AG08396 (cell line): ENCODE data around the gene ARL4C.

ENCODE experiments used
- DNase-seq: peaks from one replicate; pipeline ENCODE4 v3.0.0; 2012; ENCODE audit warnings: low spot score, mixed read lengths

Gene ARL4C

GRCh38 chr2:234447189-234447588 lies 49.7 kb downstream of the ARL4C start:
- no peak for DNase-seq

- no peak for DNase-seq
Measured at GRCh38 chr2:234446404-234447076, 50.3 kb downstream of the ARL4C start.

GRCh38 chr2:234444893-234445292 lies 52.0 kb downstream of the ARL4C start:
- peak; percentile 89 for DNase-seq

GRCh38 chr2:234444242-234444730 lies 52.6 kb downstream of the ARL4C start:
- no peak for DNase-seq
